ENCODE measurements around the gene USP47. TPM values are rescaled to one million over a fixed set of nuclear protein-coding genes. Genes with fewer than 3 reads are reported as not detected.

Gene USP47
- total and polyA plus RNA-seq, 9 of the 15 experiments (the other 6 are each of a cell fraction or from before 2014, with no cell fraction given) = 13.1 to 63.6 (median 34.7) TPM

DNA sequence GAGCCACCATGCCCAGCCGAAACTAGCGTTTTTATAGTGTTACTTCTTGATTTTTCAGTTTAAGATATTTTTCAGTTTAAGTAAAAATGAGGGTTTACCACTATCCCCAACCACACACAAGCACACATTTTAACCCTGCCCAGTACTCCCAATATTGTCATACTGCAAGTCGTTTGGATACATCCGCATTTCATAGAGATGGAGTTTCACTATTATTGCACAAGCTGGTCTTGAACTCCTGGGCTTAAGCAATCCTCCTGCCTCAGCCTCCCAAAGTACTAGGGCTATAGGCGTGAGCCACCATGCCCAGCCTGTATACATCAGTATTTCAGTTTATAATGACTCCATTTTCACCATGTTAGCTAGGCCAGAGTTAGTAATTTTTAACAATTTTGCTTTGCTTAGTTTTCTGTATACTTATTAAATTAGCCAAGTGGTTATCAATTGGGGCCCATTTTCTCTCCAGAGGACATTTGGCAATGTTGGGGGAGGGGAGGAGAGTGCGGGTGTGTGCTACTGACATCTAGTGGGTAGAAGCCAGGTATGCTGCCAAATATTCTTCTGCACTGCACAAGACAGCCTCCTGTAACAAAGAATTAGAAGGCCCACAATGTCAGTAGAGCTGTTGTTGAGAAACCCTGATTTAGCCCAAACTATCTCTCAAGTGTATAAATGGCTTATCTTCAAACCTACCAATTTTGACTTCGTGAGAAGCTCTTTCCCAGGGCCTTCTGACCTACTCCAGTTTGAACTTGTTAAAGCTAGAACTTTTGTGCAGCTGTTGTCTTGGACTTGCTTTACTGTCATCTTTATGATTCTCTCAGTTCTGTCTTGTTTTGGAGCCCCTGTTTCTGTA lies 7.3 kb downstream of the USP47 start (continued):
- TF ChIP-seq NBN (IDR thresholded peaks at IDR 0.05; ENCODE audit: low read depth) (0 out of 2 replicates have a peak, but pooled peaks have one; percentile 50), SMARCA4 (IDR thresholded peaks at IDR 0.05) (0 out of 2 replicates have a peak, but pooled peaks have one; percentile 11), PCBP1 (IDR thresholded peaks at IDR 0.05; ENCODE audit: low read depth, low read length, poor library complexity, severe bottlenecking) (no peak), ZNF175 (CRISPR knock-in tag; IDR thresholded peaks at IDR 0.05; ENCODE audit: low read depth) (no peak), DACH1 (IDR thresholded peaks at IDR 0.05; ENCODE audit: partially characterized antibody) (peak; percentile 75)
- TF ChIP-seq, protein P1, sequence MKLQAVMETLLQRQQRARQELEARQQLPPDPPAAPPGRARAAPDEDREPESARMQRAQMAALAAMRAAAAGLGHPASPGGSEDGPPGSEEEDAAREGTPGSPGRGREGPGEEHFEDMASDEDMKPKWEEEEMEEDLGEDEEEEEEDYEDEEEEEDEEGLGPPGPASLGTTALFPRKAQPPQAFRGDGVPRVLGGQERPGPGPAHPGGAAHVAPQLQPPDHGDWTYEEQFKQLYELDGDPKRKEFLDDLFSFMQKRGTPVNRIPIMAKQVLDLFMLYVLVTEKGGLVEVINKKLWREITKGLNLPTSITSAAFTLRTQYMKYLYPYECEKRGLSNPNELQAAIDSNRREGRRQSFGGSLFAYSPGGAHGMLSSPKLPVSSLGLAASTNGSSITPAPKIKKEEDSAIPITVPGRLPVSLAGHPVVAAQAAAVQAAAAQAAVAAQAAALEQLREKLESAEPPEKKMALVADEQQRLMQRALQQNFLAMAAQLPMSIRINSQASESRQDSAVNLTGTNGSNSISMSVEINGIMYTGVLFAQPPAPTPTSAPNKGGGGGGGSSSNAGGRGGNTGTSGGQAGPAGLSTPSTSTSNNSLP (IDR thresholded peaks at IDR 0.05; ENCODE audit: borderline replicate concordance, low read depth, low read length) = 0 out of 2 replicates have a peak, but pooled peaks have one; percentile 53
- TF ChIP-seq, protein P2, sequence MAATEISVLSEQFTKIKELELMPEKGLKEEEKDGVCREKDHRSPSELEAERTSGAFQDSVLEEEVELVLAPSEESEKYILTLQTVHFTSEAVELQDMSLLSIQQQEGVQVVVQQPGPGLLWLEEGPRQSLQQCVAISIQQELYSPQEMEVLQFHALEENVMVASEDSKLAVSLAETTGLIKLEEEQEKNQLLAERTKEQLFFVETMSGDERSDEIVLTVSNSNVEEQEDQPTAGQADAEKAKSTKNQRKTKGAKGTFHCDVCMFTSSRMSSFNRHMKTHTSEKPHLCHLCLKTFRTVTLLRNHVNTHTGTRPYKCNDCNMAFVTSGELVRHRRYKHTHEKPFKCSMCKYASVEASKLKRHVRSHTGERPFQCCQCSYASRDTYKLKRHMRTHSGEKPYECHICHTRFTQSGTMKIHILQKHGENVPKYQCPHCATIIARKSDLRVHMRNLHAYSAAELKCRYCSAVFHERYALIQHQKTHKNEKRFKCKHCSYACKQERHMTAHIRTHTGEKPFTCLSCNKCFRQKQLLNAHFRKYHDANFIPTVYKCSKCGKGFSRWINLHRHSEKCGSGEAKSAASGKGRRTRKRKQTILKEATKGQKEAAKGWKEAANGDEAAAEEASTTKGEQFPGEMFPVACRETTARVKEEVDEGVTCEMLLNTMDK (IDR thresholded peaks at IDR 0.05; ENCODE audit: borderline replicate concordance, insufficient read depth, low read depth, low read length, poor library complexity, severe bottlenecking) = no peak
